K562 (cell line): ENCODE results near the gene PTOV1.

ENCODE experiments used
- ZNF311 ChIP-seq: fragments of 250-450 bp; sonication (Bioruptor Pico); IDR thresholded peaks from 2 replicates; pipeline ENCODE4 v1.4.0; 2020; ENCODE audit warnings: mild to moderate bottlenecking, moderate library complexity
- TF ChIP-seq, protein P1 (sequence below), 2 experiments: fragments of 450-650 bp in 1 of 2; sonication (generic) in 1 of 2; formaldehyde crosslinking in 1 of 2; IDR thresholded peaks in 1 of 2; conservative IDR thresholded peaks in 1 of 2; 2 replicates each; pipeline versions ENCODE4 v1.6.1 to v1.8.1; 2016 to 2023; ENCODE audit warnings: mild to moderate bottlenecking in 2 of 2, moderate library complexity in 2 of 2, inconsistent platforms in 1 of 2, missing genetic modification reagents in 1 of 2

DNA sequence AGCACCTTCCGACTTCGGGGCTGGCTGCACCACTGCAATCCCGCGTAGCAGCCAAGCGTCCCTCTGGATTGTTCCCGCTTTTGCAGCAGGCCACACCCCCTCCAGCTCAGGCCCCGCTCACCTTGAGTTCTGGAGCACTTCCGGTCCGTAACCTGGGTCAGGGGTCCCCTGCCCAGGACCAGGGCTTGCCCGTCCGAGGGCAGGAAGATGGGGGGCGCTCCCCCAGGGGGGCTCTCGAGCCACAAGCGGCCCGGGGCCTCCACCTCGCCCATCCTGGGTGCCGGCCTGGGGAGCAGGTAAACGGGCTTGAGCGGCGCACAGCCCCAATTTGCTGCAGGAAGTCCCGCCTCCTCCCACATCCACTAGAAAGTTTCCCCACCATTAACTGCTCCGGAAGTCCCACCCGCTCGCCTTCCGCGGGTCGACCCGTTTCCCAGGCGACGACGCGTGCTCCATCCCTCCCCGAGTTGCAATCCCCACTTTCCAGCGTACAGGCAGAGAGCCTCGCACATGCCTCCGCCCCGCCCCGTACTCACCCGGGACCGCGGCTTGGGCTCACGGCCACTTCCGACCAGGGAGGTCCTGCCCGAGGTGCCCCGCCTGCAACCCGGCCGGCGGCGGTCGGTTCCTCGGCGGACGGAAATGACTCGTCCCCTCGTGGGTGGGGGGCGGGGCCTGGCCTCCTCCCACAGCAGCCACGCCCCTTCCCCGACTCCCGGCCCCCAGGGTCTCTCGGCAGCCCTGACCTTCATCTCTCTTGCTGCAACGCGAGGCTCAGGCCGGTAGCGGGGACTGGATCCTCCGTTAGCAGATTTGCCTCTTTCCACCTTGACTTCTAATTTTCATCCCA is 16.2 kb downstream of the PTOV1 start, which contains the start of gene PNKP:
- TF ChIP-seq, protein P1, sequence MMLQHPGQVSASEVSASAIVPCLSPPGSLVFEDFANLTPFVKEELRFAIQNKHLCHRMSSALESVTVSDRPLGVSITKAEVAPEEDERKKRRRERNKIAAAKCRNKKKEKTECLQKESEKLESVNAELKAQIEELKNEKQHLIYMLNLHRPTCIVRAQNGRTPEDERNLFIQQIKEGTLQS (IDR thresholded peaks at IDR 0.05) = peak; percentile 64
- TF ChIP-seq, protein P1 (CRISPR knock-in tag; conservative IDR thresholded peaks at IDR 0.05) = peak; percentile 73; the same call in 1 of the 2 replicates
- TF ChIP-seq ZNF311 = no peak
